ENCODE measurements around the gene STOM. TPM values are rescaled to one million over a fixed set of nuclear protein-coding genes. Genes with fewer than 3 reads are reported as not detected.

The STOM gene
- total and polyA plus RNA-seq, 2 of the 8 experiments (the other 6 are each of a cell fraction or from before 2014, with no cell fraction given), result 25.2 to 60.4 TPM

- Histone ChIP-seq H3K27me3 (replicated peaks in 1 of 4; ENCODE audit: control insufficient read depth in 3 of 4, extremely low read depth in 1 of 4, insufficient read depth in 3 of 4, low read length in 3 of 4) (no peaks in the 10 kb centered on the region), H3K4me3 (ENCODE audit: extremely low read depth in 1 of 4, insufficient read depth in 2 of 4, low read depth in 3 of 4, low read length in 4 of 4) (no peak overlapping the region), H2BK12ac (ENCODE audit: low read depth, low read length) (no peak overlapping the region), H4K20me1 (replicated peaks in 1 of 2; ENCODE audit: control insufficient read depth in 1 of 2, insufficient read depth in 2 of 2, low read length in 2 of 2) (no peaks in the 10 kb centered on the region), H3K23ac (ENCODE audit: insufficient read length) (no peak overlapping the region), H3K36me3 (ENCODE audit: control insufficient read depth in 2 of 4, insufficient read depth in 4 of 4, low read length in 3 of 4) (peaks cover 0 to 2% (median 0%) of the 10 kb centered on the region in 4 experiments; a peak in 3 of 8 replicates), H2BK15ac (ENCODE audit: low read length) (no peak overlapping the region), H4K8ac (ENCODE audit: extremely low read depth, insufficient read depth, low read length) (peak overlapping the region; percentile 76; the same call in 1 of the 2 replicates), H2AFZ (ENCODE audit: low read length) (no peak overlapping the region), H3K79me2 (ENCODE audit: control insufficient read depth in 1 of 2, insufficient read depth in 2 of 2, low read length in 2 of 2) (no peaks in the 10 kb centered on the region), H4K5ac (ENCODE audit: insufficient read length, low read depth, low read length) (no peak overlapping the region), H2AK5ac (ENCODE audit: low read depth, low read length) (no peak overlapping the region), H2BK20ac (ENCODE audit: low read length) (no peak overlapping the region), H3K27ac (ENCODE audit: low read depth, low read length) (no peak overlapping the region), H2BK120ac (replicated peaks; ENCODE audit: low read depth, low read length) (no peak overlapping the region), H3K18ac (ENCODE audit: extremely low read depth, low read length) (no peak overlapping the region), H3K9me3 (ENCODE audit: insufficient read depth in 2 of 2, low read depth in 1 of 2, low read length in 1 of 2) (no peaks in the 10 kb centered on the region), H3K56ac (replicated peaks; ENCODE audit: insufficient read length, low read depth, low read length) (no peak overlapping the region), H4K91ac (replicated peaks; ENCODE audit: insufficient read length, low read length) (no peak overlapping the region), H2BK5ac (ENCODE audit: low read depth, low read length) (no peak overlapping the region), H3K9ac (replicated peaks in 1 of 4; ENCODE audit: extremely low read depth in 1 of 4, low read depth in 3 of 4, low read length in 3 of 4) (no peak overlapping the region), H3K4me2 (ENCODE audit: insufficient read depth in 1 of 2, low read depth in 2 of 2, low read length in 2 of 2) (no peak overlapping the region), H3K4me1 (replicated peaks in 1 of 4; ENCODE audit: control insufficient read depth in 3 of 4, insufficient read depth in 4 of 4, low read length in 3 of 4) (no peaks in the 10 kb centered on the region), H3K23me2 (ENCODE audit: low read depth, low read length) (no peaks in the 10 kb centered on the region), H3K14ac (ENCODE audit: insufficient read length) (no peak overlapping the region), H3K4ac (replicated peaks; ENCODE audit: insufficient read length, low read depth, low read length) (no peak overlapping the region), H3K79me1 (ENCODE audit: low read depth, low read length) (no peaks in the 10 kb centered on the region)
- DNase-seq (ENCODE audit: low read depth in 1 of 2, low spot score in 2 of 2), result no peak
- ChIA-PET POLR2A (ENCODE audit: partially characterized antibody) (interaction anchor here (1.0 kb wide), 1 partner anchor 106 kb away, joined by 3 read pairs; no protein-coding TSS in a partner anchor), CTCF (ENCODE audit: partially characterized antibody) (interaction anchor here (0.7 to 9.9 kb wide), 25 partner anchors 8 to 1292 kb away, joined by 3 to 197 read pairs (median 5); no protein-coding TSS in a partner anchor)
- TF ChIP-seq CHD1 (IDR thresholded peaks at IDR 0.05; ENCODE audit: low read depth, low read length) (no peak), EP300 (IDR thresholded peaks at IDR 0.05; ENCODE audit: borderline replicate concordance in 1 of 2, low read depth in 2 of 2, low read length in 2 of 2) (no peak), PHF8 (conservative IDR thresholded peaks at IDR 0.05; ENCODE audit: low read depth, low read length) (no peak), SIRT6 (IDR thresholded peaks at IDR 0.05; ENCODE audit: low read length) (no peak), RXRA (IDR thresholded peaks at IDR 0.05; ENCODE audit: insufficient read depth, low read depth, low read length) (no peak)
- no peak for FAIRE-seq
- 87% methylated on average over 6 of the region's 6 CpGs; no CpG with 5 or more reads in 1 of the 2 experiments for WGBS, 2 experiments (ENCODE audit: extremely low coverage in 1 of 2, insufficient coverage in 1 of 2, insufficient read length in 1 of 2, insufficient replicate concordance in 2 of 2, low coverage in 1 of 2, low lambda C conversion rate in 2 of 2, missing lambda C conversion rate in 1 of 2)
Observed at GRCh38 chr9:121317737-121318630, 52.1 kb downstream of the STOM start.
